Measurements from ENCODE around the gene GOLGA2.
"Not testable (repeated sequence)": the region's sequence is repeated elsewhere in the genome, so short reads cannot be mapped to it uniquely, and the experiment has no call there.

The GOLGA2 gene

DNA sequence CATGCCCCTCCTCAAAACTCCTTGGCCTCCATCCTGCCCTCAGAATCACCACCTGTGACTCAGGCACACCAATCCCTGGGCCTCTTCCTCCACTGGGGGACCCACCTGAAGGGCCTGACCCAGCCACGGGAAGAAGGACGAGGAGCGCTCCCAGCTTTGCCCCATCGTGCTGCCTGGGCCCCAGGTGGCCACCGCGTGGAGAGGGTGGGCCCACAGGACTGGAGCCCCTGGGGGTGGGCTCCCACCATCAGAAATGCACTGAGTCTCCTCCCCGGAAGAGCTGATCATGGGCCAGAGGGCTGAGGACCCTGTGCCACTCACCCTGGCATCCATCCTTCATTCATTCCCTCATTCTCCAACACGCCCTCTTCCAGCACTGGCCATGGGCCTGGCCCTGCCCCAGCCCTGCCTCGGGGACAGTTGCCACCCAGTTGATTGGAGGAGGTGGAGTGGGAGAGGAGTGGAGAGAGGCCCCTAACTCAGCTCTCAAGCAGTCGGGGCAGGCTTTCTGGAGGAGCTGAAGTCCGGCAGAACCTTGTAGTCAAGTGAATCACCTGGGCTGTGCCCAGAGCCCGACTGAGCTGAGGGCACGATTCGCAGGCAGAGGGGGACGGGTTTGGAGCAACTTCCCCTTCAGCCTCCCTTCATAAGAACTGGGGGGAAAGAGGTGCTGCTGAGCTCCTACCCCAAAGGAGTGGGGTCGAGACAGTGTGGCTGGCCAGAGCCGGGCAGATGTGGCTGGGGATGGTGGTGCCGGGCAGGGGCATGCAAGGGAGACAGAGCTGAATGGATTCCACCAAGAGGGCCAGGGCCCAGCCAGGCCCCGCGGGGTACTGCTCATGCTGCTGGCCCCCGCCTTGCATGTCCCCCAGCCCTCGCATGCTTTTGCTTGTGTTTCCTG is 43.0 kb downstream of the GOLGA2 start:
- DNase-seq = no peak

- DNase-seq = no peak
Observed at GRCh38 chr9:128231638-128232527, 43.9 kb downstream of the GOLGA2 start.

DNA sequence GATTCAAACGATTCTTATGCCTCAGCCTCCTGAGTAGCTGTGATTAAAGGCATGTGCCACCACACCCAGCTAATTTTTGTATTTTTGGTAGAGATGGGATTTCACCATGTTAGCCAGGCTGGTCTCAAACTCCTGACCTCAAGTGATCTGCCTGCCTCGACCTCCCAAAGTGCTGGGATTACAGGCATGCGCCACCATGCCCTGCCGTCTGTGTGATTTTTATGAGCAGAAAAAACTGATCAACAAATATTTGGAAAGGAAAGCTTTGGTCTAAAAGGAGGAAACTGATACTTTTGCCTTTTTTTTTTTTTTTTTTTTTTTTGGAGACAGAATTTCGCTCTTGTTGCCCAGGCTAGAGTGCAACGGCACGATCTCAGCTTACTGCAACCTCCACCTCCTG is 44.9 kb downstream of the GOLGA2 start:
- DNase-seq = not testable (repeated sequence)

GRCh38 chr9:128226412-128226801 is 49.4 kb downstream of the GOLGA2 start:
- DNase-seq = peak; percentile 58 to 61

DNA sequence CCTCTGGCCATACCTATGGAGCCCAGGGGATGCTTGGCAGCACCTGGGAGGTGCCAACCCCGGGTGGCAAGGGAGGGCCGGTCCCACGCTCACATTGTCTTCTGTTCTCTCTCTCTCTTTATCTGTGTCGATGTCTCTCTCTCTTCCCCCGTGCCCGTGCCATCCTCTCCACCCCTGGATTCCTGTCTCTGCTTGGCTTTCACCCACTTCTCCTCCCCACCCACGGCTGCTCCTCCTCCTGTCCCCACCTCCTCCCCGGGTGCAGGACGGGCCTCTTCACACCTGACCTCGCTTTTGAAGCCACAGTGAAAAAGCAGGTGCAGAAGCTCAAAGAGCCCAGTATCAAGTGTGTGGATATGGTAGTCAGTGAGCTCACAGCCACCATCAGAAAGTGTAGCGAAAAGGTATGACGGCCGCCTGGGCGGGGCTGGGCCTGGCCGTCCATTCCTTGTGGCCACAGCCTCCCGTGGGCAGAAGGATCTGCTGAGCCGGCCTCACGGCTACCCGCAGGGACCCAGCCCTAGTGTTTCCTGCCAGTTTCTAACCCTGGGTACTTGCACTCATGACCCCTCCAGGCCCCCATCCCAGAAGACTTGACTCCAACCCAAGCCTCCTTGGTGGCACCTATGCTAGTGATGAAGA is 49.9 kb downstream of the GOLGA2 start:
- DNase-seq = no peak

DNA sequence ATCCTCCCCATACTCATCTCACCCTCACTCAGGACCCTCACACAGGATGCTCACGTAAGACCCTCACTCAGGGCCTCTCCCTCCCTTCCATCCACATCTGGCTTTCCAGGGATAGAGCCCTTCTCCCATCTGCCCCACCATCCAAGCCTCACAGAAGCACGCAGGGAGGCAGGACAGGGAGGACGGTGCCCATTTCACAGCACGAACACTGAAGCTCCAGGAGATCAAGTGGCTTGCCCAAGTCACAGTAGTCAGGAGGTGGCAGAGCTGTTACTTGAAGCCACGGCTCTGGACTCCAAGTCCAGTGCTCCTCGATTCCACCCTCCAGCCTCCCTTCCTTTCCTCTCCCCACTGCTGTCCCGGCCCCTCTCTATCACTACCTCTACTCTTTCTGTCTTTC is 50.9 kb downstream of the GOLGA2 start:
- no peak for DNase-seq

DNA sequence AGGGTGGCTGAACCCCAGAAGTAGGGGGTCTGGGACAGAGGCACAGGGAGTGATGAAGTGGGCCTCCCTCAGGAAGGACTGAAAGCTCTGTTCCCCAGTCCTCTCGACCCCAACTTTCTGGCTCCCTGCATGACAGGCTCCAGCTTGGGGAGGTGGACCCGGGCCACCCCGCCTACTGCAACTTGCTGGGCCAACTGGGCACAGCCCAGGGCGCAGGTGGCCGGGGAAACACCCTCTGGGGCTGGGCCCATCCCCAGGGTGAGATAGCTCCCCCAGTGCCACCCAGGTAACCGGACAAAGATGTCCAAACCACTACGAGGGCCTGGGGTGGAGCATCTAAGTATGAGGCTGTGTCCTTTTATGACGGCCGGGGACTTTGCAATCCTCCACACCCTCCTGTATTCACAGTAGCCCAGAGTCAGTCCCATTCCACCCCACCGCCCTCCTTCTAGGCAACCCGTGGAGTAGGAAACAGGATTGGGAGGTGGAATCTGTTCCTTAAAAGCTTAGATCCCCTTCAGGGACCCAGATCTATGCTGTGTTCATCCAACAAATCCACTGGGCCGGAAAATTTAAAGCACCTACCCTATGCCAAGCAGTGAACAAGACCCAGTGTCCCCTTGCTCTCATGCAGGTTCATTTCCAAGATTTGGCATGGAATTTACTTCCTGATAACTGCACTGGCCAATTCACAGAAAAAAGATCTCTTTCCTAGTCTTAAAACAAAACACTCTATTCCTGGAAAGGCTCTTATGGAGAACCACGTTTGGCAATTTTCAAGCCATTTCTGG is 52.7 kb downstream of the GOLGA2 start:
- DNase-seq = no peak

- no peak for DNase-seq
Observed at GRCh38 chr9:128222026-128222425, 53.8 kb downstream of the GOLGA2 start.

DNA sequence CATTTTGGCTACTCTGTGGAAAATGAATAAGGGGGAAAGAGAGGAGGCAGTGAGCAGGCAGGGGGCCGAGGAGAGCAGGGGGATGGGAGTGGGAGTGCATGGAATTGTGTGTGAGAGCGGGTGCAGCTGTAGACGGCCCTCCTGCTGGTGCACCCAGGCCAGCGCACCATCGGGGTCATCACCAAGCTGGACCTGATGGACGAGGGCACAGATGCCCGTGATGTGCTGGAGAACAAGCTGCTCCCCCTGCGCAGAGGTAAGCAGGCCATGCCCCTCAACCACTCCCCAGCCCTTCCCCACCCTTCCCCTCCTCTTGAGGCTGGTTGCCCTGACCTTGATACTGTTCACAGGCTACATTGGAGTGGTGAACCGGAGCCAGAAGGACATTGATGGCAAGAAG is 56.0 kb downstream of the GOLGA2 start:
- no peak for DNase-seq

DNA sequence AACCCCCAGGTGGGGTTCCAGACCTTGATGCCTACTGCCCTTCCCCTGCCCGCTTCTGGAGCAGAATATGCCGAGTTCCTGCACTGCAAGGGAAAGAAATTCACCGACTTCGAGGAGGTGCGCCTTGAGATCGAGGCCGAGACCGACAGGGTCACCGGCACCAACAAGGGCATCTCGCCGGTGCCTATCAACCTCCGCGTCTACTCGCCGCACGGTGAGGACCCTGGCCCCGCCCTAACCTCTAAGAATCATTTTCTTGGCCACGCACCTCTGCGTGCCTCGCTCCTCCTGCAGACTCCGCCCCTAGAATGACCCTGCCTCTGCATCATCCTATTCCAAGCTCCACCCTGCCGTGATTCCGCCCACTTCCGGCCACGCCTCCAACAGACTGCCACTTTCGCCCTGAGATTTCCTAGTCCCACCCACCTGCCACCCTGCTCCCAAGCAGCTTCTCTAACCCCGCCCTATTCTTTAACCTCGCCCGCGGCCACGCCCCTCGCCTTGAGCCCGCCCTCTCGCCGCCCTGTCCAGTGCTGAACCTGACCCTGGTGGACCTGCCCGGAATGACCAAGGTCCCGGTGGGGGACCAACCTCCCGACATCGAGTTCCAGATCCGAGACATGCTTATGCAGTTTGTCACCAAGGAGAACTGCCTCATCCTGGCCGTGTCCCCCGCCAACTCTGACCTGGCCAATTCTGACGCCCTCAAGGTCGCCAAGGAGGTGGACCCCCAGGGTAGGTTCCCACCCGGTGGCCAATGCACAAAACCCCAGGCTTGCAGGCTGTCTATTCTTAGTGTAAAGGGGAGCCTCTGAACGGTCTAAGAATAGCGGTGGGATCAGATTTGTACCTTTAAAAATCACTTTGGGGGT is 57.1 kb downstream of the GOLGA2 start:
- peak; percentile 98 for DNase-seq

- no peak for DNase-seq
Observed at GRCh38 chr9:128218172-128218517, 57.7 kb downstream of the GOLGA2 start.

GRCh38 chr9:128216781-128217553 is 58.8 kb downstream of the GOLGA2 start:
- no peak for DNase-seq

GRCh38 chr9:128215491-128216409 is 60.1 kb downstream of the GOLGA2 start:
- DNase-seq = no peak

DNA sequence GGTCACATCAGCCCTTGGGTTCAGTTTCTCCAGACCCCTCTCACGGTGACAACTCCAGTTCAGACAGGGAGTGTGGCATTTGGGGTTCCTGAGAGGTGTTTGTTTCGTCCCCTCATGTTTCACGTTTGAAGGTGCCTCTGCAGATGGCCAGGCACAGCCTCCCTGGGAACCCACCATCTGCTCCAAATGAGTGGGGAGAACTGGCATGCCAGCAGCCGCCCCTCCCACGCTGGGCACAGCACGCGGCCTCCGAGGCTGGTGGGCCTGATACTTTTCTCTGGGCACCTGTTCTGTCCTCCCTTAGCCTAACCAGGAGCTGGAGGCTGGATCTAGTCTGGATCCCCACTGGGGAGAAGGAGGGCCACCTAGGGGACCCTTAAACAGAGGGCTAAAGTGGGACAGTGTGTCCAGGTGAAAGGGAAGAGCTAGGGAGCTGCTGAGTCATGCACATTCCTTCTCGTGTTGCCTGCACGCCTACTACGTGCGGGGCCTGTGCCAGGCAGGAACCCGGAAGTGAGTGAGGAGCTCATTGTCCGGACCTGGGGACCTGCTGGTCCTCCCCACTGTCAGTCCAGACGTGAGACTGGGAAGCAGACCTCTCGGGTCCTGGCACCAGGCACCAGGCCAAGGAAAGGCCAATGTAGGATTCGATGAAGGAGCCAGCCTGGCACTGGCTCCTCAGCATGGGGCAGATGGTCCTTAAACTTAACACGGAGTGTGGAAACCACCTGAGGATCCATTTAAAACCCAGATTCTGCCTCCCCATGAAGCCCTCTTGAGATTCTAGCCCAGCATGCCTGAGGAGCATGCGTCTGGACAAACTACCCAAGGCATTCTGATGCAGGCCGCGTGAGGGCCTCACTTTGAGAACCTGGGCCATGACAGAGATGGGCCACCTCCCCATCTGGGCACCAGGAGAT is 61.0 kb downstream of the GOLGA2 start:
- no peak for DNase-seq

DNA sequence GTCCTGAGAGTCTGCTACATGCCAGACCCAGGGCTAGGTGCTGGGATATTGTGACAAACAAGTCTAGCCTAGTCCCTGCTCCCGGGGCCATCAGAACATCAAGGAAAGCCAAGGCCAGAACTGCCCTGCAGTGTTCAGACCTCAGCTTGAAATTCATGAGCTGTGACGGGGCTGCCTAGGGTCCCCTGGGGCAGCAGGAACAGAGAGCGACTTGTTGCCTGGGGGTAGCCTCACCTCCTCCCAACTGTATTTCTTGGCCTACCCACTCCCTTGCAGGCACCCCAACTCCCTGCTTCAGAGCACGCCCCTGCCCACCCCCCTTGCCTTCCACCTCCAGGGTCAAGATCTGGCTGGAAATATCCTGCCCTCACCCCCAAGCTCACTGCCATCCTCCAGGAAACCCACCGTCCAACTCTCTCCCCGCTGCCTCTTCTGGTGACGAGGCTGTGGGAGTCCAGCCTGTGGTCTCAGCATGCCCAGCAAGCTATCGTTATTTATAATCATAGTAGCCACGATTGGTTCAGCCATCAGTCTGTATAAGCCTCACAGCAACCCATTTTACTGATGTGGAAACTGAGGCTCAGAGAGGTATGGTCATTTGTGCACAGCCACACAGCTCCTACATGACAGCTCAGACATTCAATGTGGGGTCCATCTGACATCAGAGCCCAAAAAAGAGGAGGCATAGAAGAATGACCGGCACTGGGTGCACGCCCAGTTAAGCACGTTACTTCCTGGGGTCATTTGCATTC is 61.9 kb downstream of the GOLGA2 start:
- no peak for DNase-seq

GRCh38 chr9:128211981-128212281 is 63.9 kb downstream of the GOLGA2 start:
- no peak for DNase-seq

- DNase-seq = no peak
Observed at GRCh38 chr9:128211186-128211980, 64.4 kb downstream of the GOLGA2 start.

Measured in inflammatory macrophage (primary cell).